ENCODE results near the gene C13orf46.
"Not testable (repeated sequence)": the region's sequence is repeated elsewhere in the genome, so short reads cannot be mapped to it uniquely, and the experiment has no call there.

The C13orf46 gene

GRCh38 chr13:113920606-113921286, 53.1 kb downstream of the C13orf46 start:
- DNase-seq: peak; percentile 5

GRCh38 chr13:113919761-113920559, 53.9 kb downstream of the C13orf46 start:
- DNase-seq: peak; percentile 1

- no peak for DNase-seq
Measured at GRCh38 chr13:113918981-113919701, 54.7 kb downstream of the C13orf46 start.

- DNase-seq: no peak
Measured at GRCh38 chr13:113918580-113918979, 55.3 kb downstream of the C13orf46 start.

- no peak for DNase-seq
Measured at GRCh38 chr13:113917594-113918371, 56.1 kb downstream of the C13orf46 start.

GRCh38 chr13:113917096-113917495, 56.8 kb downstream of the C13orf46 start:
- DNase-seq: no peak

GRCh38 chr13:113916330-113916815, 57.5 kb downstream of the C13orf46 start:
- DNase-seq: no peak

- no peak for DNase-seq
Measured at GRCh38 chr13:113915786-113916329, 58.0 kb downstream of the C13orf46 start.

GRCh38 chr13:113915012-113915763, 58.7 kb downstream of the C13orf46 start:
- DNase-seq: no peak

GRCh38 chr13:113914333-113915011, 59.4 kb downstream of the C13orf46 start:
- DNase-seq: no peak

- DNase-seq: not testable (repeated sequence)
Measured at GRCh38 chr13:113913838-113914237, 60.0 kb downstream of the C13orf46 start.

GRCh38 chr13:113913408-113913807, 60.5 kb downstream of the C13orf46 start:
- not testable (repeated sequence) for DNase-seq

- no peak for DNase-seq
Measured at GRCh38 chr13:113912596-113912995, 61.3 kb downstream of the C13orf46 start.

GRCh38 chr13:113907635-113908617, 66.0 kb downstream of the C13orf46 start:
- DNase-seq: no peak

- DNase-seq: no peak
Measured at GRCh38 chr13:113906571-113906970, 67.3 kb downstream of the C13orf46 start.

- DNase-seq: no peak
Measured at GRCh38 chr13:113905942-113906341, 67.9 kb downstream of the C13orf46 start.

- DNase-seq: no peak
Measured at GRCh38 chr13:113905018-113905417, 68.9 kb downstream of the C13orf46 start.

GRCh38 chr13:113904411-113904810, 69.5 kb downstream of the C13orf46 start:
- DNase-seq: no peak

- no peak for DNase-seq
Measured at GRCh38 chr13:113903912-113904311, 70.0 kb downstream of the C13orf46 start.
